ENCODE data around the gene TPSG1. TPM values are rescaled to one million over a fixed set of nuclear protein-coding genes. Genes with fewer than 3 reads are reported as not detected.
"Not testable (repeated sequence)": the region's sequence is repeated elsewhere in the genome, so short reads cannot be mapped to it uniquely, and the experiment has no call there.

The TPSG1 gene
- total RNA-seq, 2 donors from 2014 or later: not detected

GRCh38 chr16:1193143-1193824 lies 31.8 kb downstream of the TPSG1 start:
- Histone ChIP-seq H3K9me3 (ENCODE audit: control insufficient read depth, low read length) (no peaks in the 10 kb centered on the region), H3K4me3 (ENCODE audit: low read length) (no peak overlapping the region), H3K27me3 (ENCODE audit: control insufficient read depth, insufficient read depth, low read length, poor library complexity, severe bottlenecking) (no peaks in the 10 kb centered on the region), H3K36me3 (ENCODE audit: control insufficient read depth, insufficient read depth, low read length) (no peaks in the 10 kb centered on the region), H3K4me1 (ENCODE audit: control insufficient read depth, insufficient read depth, low read length) (no peaks in the 10 kb centered on the region), H3K27ac (ENCODE audit: low read depth, low read length) (no peak overlapping the region), H3K9ac (ENCODE audit: extremely low read depth, low read length, poor library complexity, severe bottlenecking) (no peak overlapping the region)
- no peaks in the 10 kb centered on the region for H3K4me1 Mint-ChIP-seq
- 88 to 90% methylated on average over 23 to 30 of the region's 30 CpGs for WGBS, 2 experiments (ENCODE audit: insufficient coverage in 1 of 2, insufficient read length in 1 of 2)
- H3K4me3 Mint-ChIP-seq: no peak overlapping the region
- H3K9me3 Mint-ChIP-seq: no peaks in the 10 kb centered on the region
- no peak for DNase-seq
- H3K27me3 Mint-ChIP-seq (ENCODE audit: insufficient read depth): no peaks in the 10 kb centered on the region
- no peak for TF ChIP-seq CTCF (conservative IDR thresholded peaks at IDR 0.05)
- no peak overlapping the region for H3K27ac Mint-ChIP-seq
- peaks cover 6% of the 10 kb centered on the region for H3K36me3 Mint-ChIP-seq (ENCODE audit: low read depth)

- Histone ChIP-seq H3K9me3 (ENCODE audit: control insufficient read depth, low read length) (no peaks in the 10 kb centered on the region), H3K27ac (ENCODE audit: low read depth, low read length) (no peak overlapping the region), H3K4me3 (ENCODE audit: low read length) (no peak overlapping the region), H3K9ac (ENCODE audit: extremely low read depth, low read length, poor library complexity, severe bottlenecking) (no peak overlapping the region), H3K4me1 (ENCODE audit: control insufficient read depth, insufficient read depth, low read length) (no peaks in the 10 kb centered on the region), H3K36me3 (ENCODE audit: control insufficient read depth, insufficient read depth, low read length) (no peaks in the 10 kb centered on the region), H3K27me3 (ENCODE audit: control insufficient read depth, insufficient read depth, low read length, poor library complexity, severe bottlenecking) (no peaks in the 10 kb centered on the region)
- no peak for TF ChIP-seq CTCF (conservative IDR thresholded peaks at IDR 0.05)
- Mint-ChIP-seq H3K9me3 (no peaks in the 10 kb centered on the region), H3K27ac (no peak overlapping the region), H3K4me1 (no peaks in the 10 kb centered on the region), H3K4me3 (no peak overlapping the region), H3K27me3 (ENCODE audit: insufficient read depth) (no peaks in the 10 kb centered on the region), H3K36me3 (ENCODE audit: low read depth) (peaks cover 6% of the 10 kb centered on the region)
- no peak for DNase-seq
- 90 to 94% methylated on average over 5 to 9 of the region's 9 CpGs for WGBS, 2 experiments (ENCODE audit: insufficient coverage in 1 of 2, insufficient read length in 1 of 2)
Observed at GRCh38 chr16:1192384-1193073, 32.5 kb downstream of the TPSG1 start.

GRCh38 chr16:1190789-1191188 lies 34.3 kb downstream of the TPSG1 start:
- H3K27ac ChIP-seq (ENCODE audit: low read depth, low read length); H3K4me3 Mint-ChIP-seq; H3K9me3 ChIP-seq (ENCODE audit: control insufficient read depth, low read length); H3K36me3 Mint-ChIP-seq (ENCODE audit: low read depth); H3K4me1 Mint-ChIP-seq; H3K36me3 ChIP-seq (ENCODE audit: control insufficient read depth, insufficient read depth, low read length); H3K9me3 Mint-ChIP-seq; H3K27ac Mint-ChIP-seq; H3K4me3 ChIP-seq (ENCODE audit: low read length); DNase-seq; H3K27me3 Mint-ChIP-seq (ENCODE audit: insufficient read depth); H3K9ac ChIP-seq (ENCODE audit: extremely low read depth, low read length, poor library complexity, severe bottlenecking); H3K27me3 ChIP-seq (ENCODE audit: control insufficient read depth, insufficient read depth, low read length, poor library complexity, severe bottlenecking); H3K4me1 ChIP-seq (ENCODE audit: control insufficient read depth, insufficient read depth, low read length): not testable (repeated sequence)
- WGBS, 2 experiments (ENCODE audit: insufficient coverage in 1 of 2, insufficient read length in 1 of 2): 94 to 100% methylated on average over 6 to 11 of the region's 11 CpGs

All from endodermal cell (in vitro differentiated cells).